ENCODE results near the gene PRKD1.

PRKD1 gene

GRCh38 chr14:29650554-29651269, 276.9 kb downstream of the PRKD1 start:
- Histone ChIP-seq H3K4me3 (ENCODE audit: low read length in 2 of 2) (no peak overlapping the region), H3K9me3 (ENCODE audit: control insufficient read depth in 2 of 2, low read length in 2 of 2) (no peaks in the 10 kb centered on the region), H3K27me3 (ENCODE audit: control insufficient read depth in 1 of 2, insufficient read depth in 2 of 2, low read length in 2 of 2) (no peaks in the 10 kb centered on the region), H3K4me1 (ENCODE audit: control insufficient read depth, insufficient read depth, low read length) (no peaks in the 10 kb centered on the region), H3K9ac (ENCODE audit: low read length in 2 of 2) (no peak overlapping the region), H3K27ac (ENCODE audit: low read length) (no peak overlapping the region), H3K36me3 (ENCODE audit: control insufficient read depth in 2 of 2, insufficient read depth in 2 of 2, low read length in 2 of 2) (no peaks in the 10 kb centered on the region)

GRCh38 chr14:29649170-29649569, 278.5 kb downstream of the PRKD1 start:
- H3K9me3 ChIP-seq (ENCODE audit: control insufficient read depth in 2 of 2, low read length in 2 of 2): no peaks in the 10 kb centered on the region
- H3K4me3 ChIP-seq (ENCODE audit: low read length in 2 of 2): no peak overlapping the region
- no peak overlapping the region for H3K27ac ChIP-seq (ENCODE audit: low read length)
- H3K4me1 ChIP-seq (ENCODE audit: control insufficient read depth, insufficient read depth, low read length): no peaks in the 10 kb centered on the region
- no peaks in the 10 kb centered on the region for H3K27me3 ChIP-seq (ENCODE audit: control insufficient read depth in 1 of 2, insufficient read depth in 2 of 2, low read length in 2 of 2)
- no peaks in the 10 kb centered on the region for H3K36me3 ChIP-seq (ENCODE audit: control insufficient read depth in 2 of 2, insufficient read depth in 2 of 2, low read length in 2 of 2)
- no peak overlapping the region for H3K9ac ChIP-seq (ENCODE audit: low read length in 2 of 2)

- H3K9me3 ChIP-seq (ENCODE audit: control insufficient read depth in 2 of 2, low read length in 2 of 2): no peaks in the 10 kb centered on the region
- no peak overlapping the region for H3K4me3 ChIP-seq (ENCODE audit: low read length in 2 of 2)
- H3K27ac ChIP-seq (ENCODE audit: low read length): no peak overlapping the region
- H3K9ac ChIP-seq (ENCODE audit: low read length in 2 of 2): no peak overlapping the region
- H3K27me3 ChIP-seq (ENCODE audit: control insufficient read depth in 1 of 2, insufficient read depth in 2 of 2, low read length in 2 of 2): no peaks in the 10 kb centered on the region
- no peaks in the 10 kb centered on the region for H3K4me1 ChIP-seq (ENCODE audit: control insufficient read depth, insufficient read depth, low read length)
- H3K36me3 ChIP-seq (ENCODE audit: control insufficient read depth in 2 of 2, insufficient read depth in 2 of 2, low read length in 2 of 2): no peaks in the 10 kb centered on the region
Observed at GRCh38 chr14:29648045-29648444, 279.6 kb downstream of the PRKD1 start.

DNA sequence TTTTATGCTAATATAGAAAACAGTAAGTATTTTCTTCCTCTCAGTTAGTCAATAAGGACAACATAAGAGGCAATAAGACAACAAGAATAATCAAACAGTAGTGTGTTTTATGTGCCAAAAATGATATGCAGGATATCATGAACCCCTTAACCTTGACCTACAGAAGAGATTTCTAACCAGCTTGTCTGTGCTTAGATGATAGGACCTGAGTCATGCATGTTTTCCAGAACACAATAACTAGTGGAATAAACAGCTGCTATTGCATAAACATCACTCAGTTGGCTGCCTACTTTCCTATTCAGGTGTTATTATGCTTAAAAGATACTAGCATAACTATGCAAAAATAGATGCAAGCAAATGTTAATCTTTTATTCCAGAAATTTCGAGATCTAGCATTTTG, 282.5 kb downstream of the PRKD1 start:
- no peak overlapping the region for H3K27ac ChIP-seq (ENCODE audit: low read length)
- no peaks in the 10 kb centered on the region for H3K36me3 ChIP-seq (ENCODE audit: control insufficient read depth in 2 of 2, insufficient read depth in 2 of 2, low read length in 2 of 2)
- no peak overlapping the region for H3K9ac ChIP-seq (ENCODE audit: low read length in 2 of 2)
- no peaks in the 10 kb centered on the region for H3K27me3 ChIP-seq (ENCODE audit: control insufficient read depth in 1 of 2, insufficient read depth in 2 of 2, low read length in 2 of 2)
- no peaks in the 10 kb centered on the region for H3K9me3 ChIP-seq (ENCODE audit: control insufficient read depth in 2 of 2, low read length in 2 of 2)
- H3K4me3 ChIP-seq (ENCODE audit: low read length in 2 of 2): no peak overlapping the region
- H3K4me1 ChIP-seq (ENCODE audit: control insufficient read depth, insufficient read depth, low read length): no peaks in the 10 kb centered on the region

- Histone ChIP-seq H3K36me3 (ENCODE audit: control insufficient read depth in 2 of 2, insufficient read depth in 2 of 2, low read length in 2 of 2) (no peaks in the 10 kb centered on the region), H3K27ac (ENCODE audit: low read length) (no peak overlapping the region), H3K27me3 (ENCODE audit: control insufficient read depth in 1 of 2, insufficient read depth in 2 of 2, low read length in 2 of 2) (no peaks in the 10 kb centered on the region), H3K9me3 (ENCODE audit: control insufficient read depth in 2 of 2, low read length in 2 of 2) (no peaks in the 10 kb centered on the region), H3K4me1 (ENCODE audit: control insufficient read depth, insufficient read depth, low read length) (no peaks in the 10 kb centered on the region), H3K4me3 (ENCODE audit: low read length in 2 of 2) (no peak overlapping the region), H3K9ac (ENCODE audit: low read length in 2 of 2) (no peak overlapping the region)
Observed at GRCh38 chr14:29643433-29644211, 284.0 kb downstream of the PRKD1 start.

DNA sequence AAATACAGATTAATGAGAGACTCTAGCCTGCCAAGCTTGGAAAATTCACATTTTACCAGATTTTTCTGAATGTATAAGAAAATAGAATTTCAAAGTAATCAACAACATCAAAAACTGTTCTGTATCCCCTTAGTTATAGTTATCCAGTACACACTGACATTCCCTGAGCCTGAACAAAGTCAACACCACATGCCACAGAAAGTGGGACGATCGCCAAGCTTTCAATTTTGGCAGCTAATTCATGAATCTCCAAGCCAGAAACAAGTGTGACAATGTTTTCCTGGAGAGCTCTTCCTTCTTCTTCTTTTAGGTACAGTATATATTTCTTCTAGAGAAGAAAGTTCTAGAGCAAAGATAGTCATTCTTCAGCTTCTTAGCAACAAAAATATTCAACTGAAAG, 290.2 kb downstream of the PRKD1 start:
- H3K4me1 ChIP-seq (ENCODE audit: control insufficient read depth, insufficient read depth, low read length): peaks cover 5% of the 10 kb centered on the region
- H3K27ac ChIP-seq (ENCODE audit: low read length): no peak overlapping the region
- no peaks in the 10 kb centered on the region for H3K36me3 ChIP-seq (ENCODE audit: control insufficient read depth in 2 of 2, insufficient read depth in 2 of 2, low read length in 2 of 2)
- H3K27me3 ChIP-seq (ENCODE audit: control insufficient read depth in 1 of 2, insufficient read depth in 2 of 2, low read length in 2 of 2): no peaks in the 10 kb centered on the region
- no peak overlapping the region for H3K9ac ChIP-seq (ENCODE audit: low read length in 2 of 2)
- H3K9me3 ChIP-seq (ENCODE audit: control insufficient read depth in 2 of 2, low read length in 2 of 2): no peaks in the 10 kb centered on the region
- no peak overlapping the region for H3K4me3 ChIP-seq (ENCODE audit: low read length in 2 of 2)

DNA sequence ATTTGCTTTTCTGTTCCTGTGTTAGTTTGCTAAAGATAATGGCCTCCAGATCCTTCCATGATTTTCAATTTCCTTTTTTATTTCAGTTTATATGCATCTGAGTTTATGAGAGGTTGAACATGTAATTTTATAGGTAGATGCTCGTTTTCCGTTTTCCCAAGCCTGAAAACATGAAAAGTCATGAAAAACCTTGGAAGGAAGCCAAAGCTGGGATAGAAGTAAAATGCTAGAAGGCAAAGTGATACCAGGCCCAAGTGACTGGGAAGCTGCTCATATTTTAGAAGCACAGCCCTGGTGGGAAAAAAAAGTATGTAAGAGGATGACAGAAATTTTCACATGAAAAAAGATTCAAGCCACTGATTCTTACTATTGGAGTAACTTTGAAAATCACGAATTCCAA, 290.8 kb downstream of the PRKD1 start:
- H3K4me3 ChIP-seq (ENCODE audit: low read length in 2 of 2): no peak overlapping the region
- H3K36me3 ChIP-seq (ENCODE audit: control insufficient read depth in 2 of 2, insufficient read depth in 2 of 2, low read length in 2 of 2): no peaks in the 10 kb centered on the region
- no peak overlapping the region for H3K9ac ChIP-seq (ENCODE audit: low read length in 2 of 2)
- H3K27ac ChIP-seq (ENCODE audit: low read length): no peak overlapping the region
- H3K4me1 ChIP-seq (ENCODE audit: control insufficient read depth, insufficient read depth, low read length): peaks cover 5% of the 10 kb centered on the region
- no peaks in the 10 kb centered on the region for H3K9me3 ChIP-seq (ENCODE audit: control insufficient read depth in 2 of 2, low read length in 2 of 2)
- H3K27me3 ChIP-seq (ENCODE audit: control insufficient read depth in 1 of 2, insufficient read depth in 2 of 2, low read length in 2 of 2): no peaks in the 10 kb centered on the region

GRCh38 chr14:29630566-29631160, 297.0 kb downstream of the PRKD1 start:
- no peaks in the 10 kb centered on the region for H3K9me3 ChIP-seq (ENCODE audit: control insufficient read depth in 2 of 2, low read length in 2 of 2)
- H3K9ac ChIP-seq (ENCODE audit: low read length in 2 of 2): no peak overlapping the region
- no peak overlapping the region for H3K27ac ChIP-seq (ENCODE audit: low read length)
- H3K4me1 ChIP-seq (ENCODE audit: control insufficient read depth, insufficient read depth, low read length): no peaks in the 10 kb centered on the region
- H3K27me3 ChIP-seq (ENCODE audit: control insufficient read depth in 1 of 2, insufficient read depth in 2 of 2, low read length in 2 of 2): no peaks in the 10 kb centered on the region
- H3K4me3 ChIP-seq (ENCODE audit: low read length in 2 of 2): no peak overlapping the region
- no peaks in the 10 kb centered on the region for H3K36me3 ChIP-seq (ENCODE audit: control insufficient read depth in 2 of 2, insufficient read depth in 2 of 2, low read length in 2 of 2)

- Histone ChIP-seq H3K9me3 (ENCODE audit: control insufficient read depth in 2 of 2, low read length in 2 of 2) (no peaks in the 10 kb centered on the region), H3K9ac (ENCODE audit: low read length in 2 of 2) (no peak overlapping the region), H3K4me3 (ENCODE audit: low read length in 2 of 2) (no peak overlapping the region), H3K36me3 (ENCODE audit: control insufficient read depth in 2 of 2, insufficient read depth in 2 of 2, low read length in 2 of 2) (no peaks in the 10 kb centered on the region), H3K27me3 (ENCODE audit: control insufficient read depth in 1 of 2, insufficient read depth in 2 of 2, low read length in 2 of 2) (no peaks in the 10 kb centered on the region), H3K27ac (ENCODE audit: low read length) (no peak overlapping the region), H3K4me1 (ENCODE audit: control insufficient read depth, insufficient read depth, low read length) (no peaks in the 10 kb centered on the region)
Observed at GRCh38 chr14:29629839-29630238, 297.8 kb downstream of the PRKD1 start.

DNA sequence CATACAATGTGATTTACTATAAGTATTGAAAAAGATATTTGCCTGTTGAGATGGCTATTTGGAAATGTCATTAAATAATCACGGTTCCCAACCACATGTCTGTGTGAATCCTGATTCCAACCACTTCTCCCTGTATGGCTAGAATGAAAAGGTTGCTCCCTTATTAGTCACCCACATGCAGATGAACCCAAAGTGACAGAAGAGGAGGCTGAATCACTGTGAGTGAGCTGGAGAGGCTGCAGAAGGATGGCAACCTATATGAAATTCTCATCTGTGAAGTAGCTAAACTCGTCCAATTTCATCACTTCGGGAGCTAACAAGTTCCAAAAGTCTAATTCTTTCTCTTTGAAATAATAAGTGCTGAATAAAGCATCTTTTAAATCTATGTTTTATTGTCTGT, 300.5 kb downstream of the PRKD1 start:
- no peaks in the 10 kb centered on the region for H3K27me3 ChIP-seq (ENCODE audit: control insufficient read depth in 1 of 2, insufficient read depth in 2 of 2, low read length in 2 of 2)
- no peak overlapping the region for H3K9ac ChIP-seq (ENCODE audit: low read length in 2 of 2)
- no peak overlapping the region for H3K4me3 ChIP-seq (ENCODE audit: low read length in 2 of 2)
- no peak overlapping the region for H3K27ac ChIP-seq (ENCODE audit: low read length)
- no peaks in the 10 kb centered on the region for H3K4me1 ChIP-seq (ENCODE audit: control insufficient read depth, insufficient read depth, low read length)
- no peaks in the 10 kb centered on the region for H3K36me3 ChIP-seq (ENCODE audit: control insufficient read depth in 2 of 2, insufficient read depth in 2 of 2, low read length in 2 of 2)
- H3K9me3 ChIP-seq (ENCODE audit: control insufficient read depth in 2 of 2, low read length in 2 of 2): no peaks in the 10 kb centered on the region

Data from stomach smooth muscle (tissue), 2 donors.